ENCODE data around the gene PRR15. TPM values are rescaled to one million over a fixed set of nuclear protein-coding genes. Genes with fewer than 3 reads are reported as not detected.
A peak's percentile ranks its signal among the peaks of the same experiment; 100 is the strongest.

Gene PRR15
- total and polyA plus RNA-seq, 4 experiments from 2014 or later = not detected

- no peak overlapping the region for H3K4me3 ChIP-seq (ENCODE audit: low read length in 2 of 2)
- intact Hi-C loops (cut with micrococcal nuclease) = no loop called here
Observed at GRCh38 chr7:29609162-29610037, 45.8 kb downstream of the PRR15 start.

GRCh38 chr7:29610086-29610485 lies 46.5 kb downstream of the PRR15 start:
- DNase-seq = no peak
- H3K4me1 Mint-ChIP-seq = no peaks in the 10 kb centered on the region

More at GRCh38 chr7:29609162-29610037, 45.8 kb downstream of the PRR15 start:
- Mint-ChIP-seq H3K27me3 (peaks cover 4 to 7% of the 10 kb centered on the region in 2 donors), H3K27ac (peak overlapping the region in 1 of 7 donors; percentile 49), H3K9me3 (peaks cover 0 to 2% (median under 1%) of the 10 kb centered on the region in 8 donors), H3K4me1 (no peaks in the 10 kb centered on the region), H3K36me3 (no peaks in the 10 kb centered on the region), H3K4me3 (no peak overlapping the region)
- H3K27ac ChIP-seq (ENCODE audit: low read depth, low read length) = no peak overlapping the region
- DNase-seq = no peak
- H3K9me3 ChIP-seq (ENCODE audit: control insufficient read depth in 1 of 2, low read length in 2 of 2) = no peaks in the 10 kb centered on the region
- H3K27me3 ChIP-seq (ENCODE audit: insufficient read depth, low read length) = no peaks in the 10 kb centered on the region
- H3K4me1 ChIP-seq (ENCODE audit: insufficient read depth, low read length) = no peaks in the 10 kb centered on the region
- no peaks in the 10 kb centered on the region for H3K36me3 ChIP-seq (ENCODE audit: insufficient read depth, low read length)
- ChIA-PET POLR2A (ENCODE audit: partially characterized antibody) (no interaction called here), CTCF (ENCODE audit: partially characterized antibody) (no interaction called here)

GRCh38 chr7:29611941-29612544 lies 48.4 kb downstream of the PRR15 start:
- DNase-seq = no peak
- H3K27ac ChIP-seq (ENCODE audit: low read depth, low read length) = no peak overlapping the region
- intact Hi-C loops (cut with micrococcal nuclease) = no loop called here
- H3K9me3 ChIP-seq (ENCODE audit: control insufficient read depth in 1 of 2, low read length in 2 of 2) = no peaks in the 10 kb centered on the region
- H3K27me3 ChIP-seq (ENCODE audit: insufficient read depth, low read length) = no peaks in the 10 kb centered on the region
- peaks cover 0 to 4% (median 0%) of the 10 kb centered on the region in 8 donors for H3K9me3 Mint-ChIP-seq
- no peak overlapping the region for H3K4me3 ChIP-seq (ENCODE audit: low read length in 2 of 2)
- peaks cover 5 to 12% of the 10 kb centered on the region in 2 donors for H3K27me3 Mint-ChIP-seq
- H3K4me1 Mint-ChIP-seq = no peaks in the 10 kb centered on the region
- H3K27ac Mint-ChIP-seq = no peak overlapping the region
- ChIA-PET POLR2A (ENCODE audit: partially characterized antibody) (no interaction called here), CTCF (ENCODE audit: partially characterized antibody) (no interaction called here)
- no peaks in the 10 kb centered on the region for H3K36me3 Mint-ChIP-seq
- no peaks in the 10 kb centered on the region for H3K4me1 ChIP-seq (ENCODE audit: insufficient read depth, low read length)
- no peaks in the 10 kb centered on the region for H3K36me3 ChIP-seq (ENCODE audit: insufficient read depth, low read length)
- H3K4me3 Mint-ChIP-seq = no peak overlapping the region

More at GRCh38 chr7:29610086-29610485, 46.5 kb downstream of the PRR15 start:
- Mint-ChIP-seq H3K27ac (no peak overlapping the region), H3K36me3 (no peaks in the 10 kb centered on the region), H3K4me3 (no peak overlapping the region), H3K9me3 (peaks cover 0 to 4% (median 0%) of the 10 kb centered on the region in 8 donors), H3K27me3 (peaks cover 4 to 7% of the 10 kb centered on the region in 2 donors)
- Histone ChIP-seq H3K9me3 (ENCODE audit: control insufficient read depth in 1 of 2, low read length in 2 of 2) (no peaks in the 10 kb centered on the region), H3K4me1 (ENCODE audit: insufficient read depth, low read length) (no peaks in the 10 kb centered on the region), H3K36me3 (ENCODE audit: insufficient read depth, low read length) (no peaks in the 10 kb centered on the region), H3K4me3 (ENCODE audit: low read length in 2 of 2) (no peak overlapping the region), H3K27me3 (ENCODE audit: insufficient read depth, low read length) (no peaks in the 10 kb centered on the region), H3K27ac (ENCODE audit: low read depth, low read length) (no peak overlapping the region)
- CTCF ChIA-PET (ENCODE audit: partially characterized antibody) = no interaction called here
- intact Hi-C loops (cut with micrococcal nuclease) = no loop called here
- POLR2A ChIA-PET (ENCODE audit: partially characterized antibody) = no interaction called here

GRCh38 chr7:29612596-29612995 lies 49.0 kb downstream of the PRR15 start:
- CTCF ChIA-PET (ENCODE audit: partially characterized antibody) = no interaction called here
- no peak for DNase-seq
- H3K4me3 ChIP-seq (ENCODE audit: low read length in 2 of 2) = no peak overlapping the region
- peaks cover 0 to 4% (median 0%) of the 10 kb centered on the region in 8 donors for H3K9me3 Mint-ChIP-seq
- no peaks in the 10 kb centered on the region for H3K36me3 Mint-ChIP-seq
- H3K27ac Mint-ChIP-seq = no peak overlapping the region
- no peaks in the 10 kb centered on the region for H3K27me3 ChIP-seq (ENCODE audit: insufficient read depth, low read length)
- no peak overlapping the region for H3K27ac ChIP-seq (ENCODE audit: low read depth, low read length)
- POLR2A ChIA-PET (ENCODE audit: partially characterized antibody) = no interaction called here
- H3K9me3 ChIP-seq (ENCODE audit: control insufficient read depth in 1 of 2, low read length in 2 of 2) = no peaks in the 10 kb centered on the region
- H3K27me3 Mint-ChIP-seq = peaks cover 5 to 12% of the 10 kb centered on the region in 2 donors
- intact Hi-C loops (cut with micrococcal nuclease) = no loop called here
- H3K4me1 ChIP-seq (ENCODE audit: insufficient read depth, low read length) = no peaks in the 10 kb centered on the region
- H3K4me3 Mint-ChIP-seq = no peak overlapping the region
- H3K4me1 Mint-ChIP-seq = no peaks in the 10 kb centered on the region
- no peaks in the 10 kb centered on the region for H3K36me3 ChIP-seq (ENCODE audit: insufficient read depth, low read length)

GRCh38 chr7:29613100-29613499 lies 49.5 kb downstream of the PRR15 start:
- H3K27me3 ChIP-seq (ENCODE audit: insufficient read depth, low read length) = no peaks in the 10 kb centered on the region

GRCh38 chr7:29614229-29614628 lies 50.6 kb downstream of the PRR15 start:
- Histone ChIP-seq H3K4me1 (ENCODE audit: insufficient read depth, low read length) (no peaks in the 10 kb centered on the region), H3K4me3 (ENCODE audit: low read length in 2 of 2) (no peak overlapping the region), H3K27ac (ENCODE audit: low read depth, low read length) (no peak overlapping the region), H3K9me3 (ENCODE audit: control insufficient read depth in 1 of 2, low read length in 2 of 2) (no peaks in the 10 kb centered on the region), H3K27me3 (ENCODE audit: insufficient read depth, low read length) (no peaks in the 10 kb centered on the region), H3K36me3 (ENCODE audit: insufficient read depth, low read length) (no peaks in the 10 kb centered on the region)
- no peaks in the 10 kb centered on the region for H3K36me3 Mint-ChIP-seq
- peak overlapping the region in 1 of 7 donors; percentile 9 for H3K27ac Mint-ChIP-seq
- H3K9me3 Mint-ChIP-seq = peaks cover 0 to 4% (median 0%) of the 10 kb centered on the region in 8 donors
- ChIA-PET POLR2A (ENCODE audit: partially characterized antibody) (no interaction called here), CTCF (ENCODE audit: partially characterized antibody) (no interaction called here)
- intact Hi-C loops (cut with micrococcal nuclease) = no loop called here
- no peak for DNase-seq
- no peak overlapping the region for H3K4me3 Mint-ChIP-seq
- no peaks in the 10 kb centered on the region for H3K4me1 Mint-ChIP-seq
- H3K27me3 Mint-ChIP-seq = peaks cover 7 to 12% of the 10 kb centered on the region in 2 donors

More at GRCh38 chr7:29613100-29613499, 49.5 kb downstream of the PRR15 start:
- no peaks in the 10 kb centered on the region for H3K4me1 ChIP-seq (ENCODE audit: insufficient read depth, low read length)
- intact Hi-C loops (cut with micrococcal nuclease) = no loop called here
- ChIA-PET POLR2A (ENCODE audit: partially characterized antibody) (no interaction called here), CTCF (ENCODE audit: partially characterized antibody) (no interaction called here)
- H3K27ac ChIP-seq (ENCODE audit: low read depth, low read length) = no peak overlapping the region
- DNase-seq = no peak
- Mint-ChIP-seq H3K9me3 (peaks cover 0 to 4% (median 0%) of the 10 kb centered on the region in 8 donors), H3K27ac (no peak overlapping the region), H3K36me3 (no peaks in the 10 kb centered on the region), H3K27me3 (peaks cover 5 to 12% of the 10 kb centered on the region in 2 donors), H3K4me3 (no peak overlapping the region), H3K4me1 (no peaks in the 10 kb centered on the region)
- no peaks in the 10 kb centered on the region for H3K9me3 ChIP-seq (ENCODE audit: control insufficient read depth in 1 of 2, low read length in 2 of 2)
- no peaks in the 10 kb centered on the region for H3K36me3 ChIP-seq (ENCODE audit: insufficient read depth, low read length)
- H3K4me3 ChIP-seq (ENCODE audit: low read length in 2 of 2) = no peak overlapping the region

All from CD4-positive, alpha-beta memory T cell (primary cell).